ENCODE results near the gene DEDD. TPM values are rescaled to one million over a fixed set of nuclear protein-coding genes. Genes with fewer than 3 reads are reported as not detected.

Gene DEDD
- total RNA-seq, 4 donors from 2014 or later = 20.1 to 48.8 (median 27.0) TPM

- Histone ChIP-seq H3K4me1 (no peaks in the 10 kb centered on the region), H3K9me3 (no peaks in the 10 kb centered on the region), H3K27ac (peak overlapping the region in 1 of 4 donors; percentile 21), H3K27me3 (no peaks in the 10 kb centered on the region), H3K4me3 (no peak overlapping the region), H3K36me3 (no peaks in the 10 kb centered on the region)
- peak; percentile 40 to 64 for DNase-seq (ENCODE audit: low spot score in 2 of 2)
- WGBS, 2 donors = 33 to 56% methylated on average over 8 of the region's 8 CpGs
- TF ChIP-seq EP300 (IDR thresholded peaks at IDR 0.05) (peak in 1 of 2 donors; percentile 41), POLR2A (IDR thresholded peaks at IDR 0.05) (no peak), CTCF (IDR thresholded peaks at IDR 0.05) (no peak)
Observed at GRCh38 chr1:161082996-161083747, 49.3 kb downstream of the DEDD start.

- TF ChIP-seq CTCF (IDR thresholded peaks at IDR 0.05) (no peak), EP300 (IDR thresholded peaks at IDR 0.05) (no peak), POLR2A (IDR thresholded peaks at IDR 0.05) (no peak)
- DNase-seq (ENCODE audit: low spot score in 2 of 2) = no peak
- H3K27ac ChIP-seq = peak overlapping the region in 1 of 4 donors; percentile 21
- no peaks in the 10 kb centered on the region for H3K27me3 ChIP-seq
- no peaks in the 10 kb centered on the region for H3K4me1 ChIP-seq
- WGBS, 2 donors = 88 to 92% methylated on average over 2 of the region's 2 CpGs
- H3K9me3 ChIP-seq = no peaks in the 10 kb centered on the region
- no peaks in the 10 kb centered on the region for H3K36me3 ChIP-seq
- no peak overlapping the region for H3K4me3 ChIP-seq
Observed at GRCh38 chr1:161082483-161082882, 50.0 kb downstream of the DEDD start.

GRCh38 chr1:161081519-161081918 lies 50.9 kb downstream of the DEDD start:
- Histone ChIP-seq H3K9me3 (no peaks in the 10 kb centered on the region), H3K4me3 (no peak overlapping the region), H3K27me3 (no peaks in the 10 kb centered on the region), H3K36me3 (no peaks in the 10 kb centered on the region), H3K4me1 (no peaks in the 10 kb centered on the region), H3K27ac (no peak overlapping the region)
- 77% methylated on average over 5 of the region's 5 CpGs for WGBS, 2 donors
- no peak for DNase-seq (ENCODE audit: low spot score in 2 of 2)
- TF ChIP-seq POLR2A (IDR thresholded peaks at IDR 0.05) (no peak), CTCF (IDR thresholded peaks at IDR 0.05) (no peak), EP300 (IDR thresholded peaks at IDR 0.05) (no peak)

- H3K4me3 ChIP-seq = no peak overlapping the region
- 61 to 64% methylated on average over 5 of the region's 5 CpGs for WGBS, 2 donors
- H3K27me3 ChIP-seq = no peaks in the 10 kb centered on the region
- DNase-seq (ENCODE audit: low spot score in 2 of 2) = no peak
- H3K9me3 ChIP-seq = no peaks in the 10 kb centered on the region
- no peak for TF ChIP-seq POLR2A (IDR thresholded peaks at IDR 0.05)
- TF ChIP-seq EP300 (IDR thresholded peaks at IDR 0.05) = no peak
- no peak for TF ChIP-seq CTCF (IDR thresholded peaks at IDR 0.05)
- no peaks in the 10 kb centered on the region for H3K4me1 ChIP-seq
- H3K27ac ChIP-seq = no peak overlapping the region
- H3K36me3 ChIP-seq = no peaks in the 10 kb centered on the region
Observed at GRCh38 chr1:161080441-161081405, 51.7 kb downstream of the DEDD start.
